Pons (tissue), 1 donor: ENCODE measurements around the gene PTPN1.
"Not testable (repeated sequence)": the region's sequence is repeated elsewhere in the genome, so short reads cannot be mapped to it uniquely, and the experiment has no call there.

Experiments
- DNase-seq: peaks from one replicate; pipeline ENCODE4 v3.0.0-alpha.2; 2016; ENCODE audit warnings: low spot score

Gene PTPN1

DNA sequence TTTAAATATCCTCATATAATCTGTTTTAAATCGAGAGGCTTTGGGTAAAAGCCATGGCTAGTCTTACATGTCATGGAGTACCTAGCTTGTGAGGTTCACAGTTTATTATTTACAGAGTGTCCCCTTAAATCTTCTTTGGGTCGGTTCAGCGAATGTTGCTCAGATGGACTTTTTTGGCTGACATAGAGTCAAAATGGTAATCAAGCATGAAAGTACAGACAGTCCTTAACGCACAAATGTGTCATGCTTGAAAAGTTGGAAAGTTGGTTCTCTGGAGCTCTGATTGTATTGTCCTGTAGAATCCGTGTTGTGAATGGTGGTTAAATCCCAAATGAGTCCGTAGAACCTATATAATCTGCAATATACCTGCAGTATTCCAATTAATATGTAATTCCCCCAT lies 22.0 kb downstream of the PTPN1 start:
- no peak for DNase-seq

DNA sequence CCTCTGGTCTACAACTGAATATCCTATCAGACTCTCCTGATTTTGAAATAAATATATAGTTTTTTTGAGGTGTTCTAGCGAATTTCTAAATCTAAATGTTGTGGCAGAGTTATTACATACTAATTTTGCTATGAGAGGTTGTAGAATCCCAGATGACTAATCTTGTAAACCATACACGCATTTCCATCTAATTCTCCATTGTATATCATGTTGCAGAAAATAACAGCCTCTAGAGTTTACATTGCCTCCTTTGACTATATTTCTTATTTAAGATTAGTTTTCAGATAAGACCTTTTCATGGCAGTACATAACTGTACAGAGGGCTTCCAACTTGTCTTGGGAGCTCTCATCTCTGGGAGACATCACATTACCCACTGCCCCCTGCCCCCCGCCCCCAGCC lies 22.9 kb downstream of the PTPN1 start:
- no peak for DNase-seq

DNA sequence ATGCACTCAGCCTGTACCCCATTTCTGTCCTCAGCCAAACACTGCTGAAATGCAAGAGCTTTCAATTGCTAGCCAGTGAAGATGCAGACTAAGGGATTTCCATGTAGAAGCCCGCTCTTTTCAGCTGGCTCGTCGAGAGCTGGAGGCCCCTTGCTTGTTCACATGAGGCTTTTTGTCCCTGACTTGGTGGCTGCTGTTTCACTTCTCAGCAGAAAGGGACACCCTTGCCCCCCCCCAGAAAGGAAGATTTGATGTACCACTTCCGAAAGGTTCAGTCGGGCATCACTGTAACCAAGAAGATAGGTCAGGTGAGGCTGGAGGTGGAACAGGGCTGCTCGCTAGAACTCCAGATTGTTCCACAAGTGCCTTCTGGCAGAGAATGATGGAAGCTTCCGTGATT lies 23.3 kb downstream of the PTPN1 start:
- no peak for DNase-seq

DNA sequence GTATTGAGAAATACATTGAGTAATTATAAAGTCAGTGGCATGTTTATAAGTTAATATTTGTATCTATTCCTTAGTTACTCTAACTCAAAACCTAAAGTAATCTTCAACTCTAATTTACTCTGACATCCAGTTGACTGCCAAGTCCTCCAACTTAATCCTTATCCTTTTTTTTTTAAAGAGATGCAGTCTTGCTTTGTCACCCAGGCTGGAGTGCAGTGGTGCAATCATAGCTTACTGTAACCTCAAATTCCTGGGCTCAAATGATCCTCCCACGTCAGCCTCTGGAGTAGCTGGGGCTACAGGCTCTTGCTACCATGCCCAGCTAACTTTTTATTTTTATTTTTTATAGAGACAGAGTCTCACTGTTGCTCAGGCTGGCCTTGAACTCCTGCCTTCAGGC lies 24.4 kb downstream of the PTPN1 start:
- no peak for DNase-seq

DNA sequence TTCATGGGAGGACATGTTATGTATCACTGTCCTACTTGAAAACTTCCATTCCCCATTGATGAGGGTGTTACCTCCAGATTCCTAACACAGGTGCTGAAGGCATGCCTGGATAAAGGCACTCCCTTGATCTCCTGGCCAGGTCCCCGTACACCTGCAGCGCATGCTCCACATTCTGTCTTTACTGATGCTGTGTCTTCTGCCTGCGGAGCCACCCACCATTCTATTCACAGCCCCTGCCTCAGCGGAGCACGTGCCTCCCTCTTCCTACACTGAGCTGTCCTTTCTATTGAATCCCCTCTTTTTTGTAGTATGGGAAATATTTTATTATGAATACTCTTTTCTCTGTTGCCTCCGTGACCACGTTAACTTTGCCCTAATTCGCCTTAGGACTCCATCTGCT lies 25.0 kb downstream of the PTPN1 start:
- no peak for DNase-seq

DNA sequence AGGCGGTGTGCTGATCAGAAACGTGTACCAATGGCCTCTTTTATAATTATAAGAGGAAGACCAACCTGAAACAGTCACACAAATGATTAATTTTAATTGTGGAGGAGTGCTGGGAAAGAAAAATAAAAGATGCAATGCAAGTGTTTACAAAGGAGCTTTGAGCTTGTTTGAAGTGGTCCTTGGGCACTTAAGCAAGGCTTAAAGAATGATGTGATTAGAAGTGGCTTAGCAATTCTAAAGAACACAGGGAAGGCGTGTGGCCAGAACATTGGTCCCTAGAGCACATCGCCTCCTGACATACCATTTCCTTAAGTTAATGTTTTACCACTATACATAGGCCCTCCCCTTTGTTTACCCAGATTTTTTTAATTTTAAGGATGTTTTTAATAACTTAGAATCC lies 26.1 kb downstream of the PTPN1 start:
- DNase-seq = no peak

DNA sequence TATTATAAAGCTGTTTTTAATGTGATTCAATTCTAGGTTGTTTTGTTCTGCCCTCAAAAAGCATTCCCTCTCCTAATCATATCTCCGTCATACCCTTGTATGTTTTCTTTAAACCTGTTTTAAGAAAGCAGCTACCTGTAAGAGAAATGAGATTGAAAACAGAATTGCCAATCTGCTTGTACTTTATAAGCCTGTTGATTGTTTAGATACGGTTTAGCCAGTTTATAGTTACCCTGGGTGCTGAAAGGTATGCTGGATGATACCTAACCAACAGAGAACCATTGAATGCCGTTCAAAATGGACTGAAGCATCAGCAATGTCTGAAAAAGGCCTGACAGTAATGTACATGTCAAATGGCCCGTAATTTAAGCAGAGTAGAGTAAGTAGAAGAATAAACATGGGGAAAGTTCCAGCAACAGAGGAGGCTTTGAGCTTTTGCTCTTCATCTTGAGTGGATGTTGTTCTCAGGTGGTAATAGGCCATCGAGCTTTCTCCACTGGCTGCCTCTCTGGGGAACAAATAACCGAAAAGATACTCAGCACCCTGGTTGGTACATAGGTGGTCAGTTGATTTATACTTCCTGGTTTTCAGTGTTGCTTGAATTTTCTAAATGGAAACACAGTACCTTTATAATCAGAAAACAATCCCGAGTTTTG lies 27.5 kb downstream of the PTPN1 start:
- DNase-seq = no peak

DNA sequence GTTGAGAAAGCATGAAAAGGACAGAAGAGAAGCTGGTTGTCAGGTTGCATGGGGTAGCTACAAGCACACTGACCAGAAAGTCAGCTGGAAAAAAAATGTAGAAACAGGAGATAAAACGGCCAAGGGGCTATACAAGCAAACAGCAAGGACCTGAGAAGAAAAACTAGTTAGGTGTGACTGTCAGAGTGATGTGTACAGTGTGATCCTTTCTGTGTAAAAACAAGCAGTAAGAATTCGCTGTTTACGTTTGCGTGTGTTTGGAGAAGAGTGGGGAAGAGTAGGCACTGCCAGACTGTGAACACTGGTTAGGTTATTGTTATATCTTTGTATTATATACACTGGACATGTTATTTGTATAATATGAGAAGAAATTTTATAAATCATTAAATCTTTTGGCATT lies 28.1 kb downstream of the PTPN1 start:
- no peak for DNase-seq

DNA sequence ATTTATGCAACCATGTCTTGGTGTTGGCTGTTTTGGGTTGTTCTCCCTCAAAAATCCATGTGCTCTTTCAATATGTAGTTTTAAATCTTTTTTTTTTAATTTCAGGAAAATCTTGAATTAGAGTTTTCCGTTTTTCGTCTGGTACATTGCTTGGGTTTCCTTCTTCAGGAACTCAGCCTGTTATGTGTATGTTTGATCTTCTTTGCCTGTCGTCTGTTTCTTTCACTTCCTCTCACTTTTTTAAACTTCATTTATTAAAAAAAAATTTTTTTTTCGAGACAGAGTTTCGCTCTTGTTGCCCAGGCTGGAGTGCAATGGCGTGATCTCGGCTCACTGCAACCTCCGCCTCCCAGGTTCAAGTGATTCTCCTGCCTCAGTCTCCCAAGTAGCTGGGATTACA lies 29.6 kb downstream of the PTPN1 start:
- DNase-seq = not testable (repeated sequence)

DNA sequence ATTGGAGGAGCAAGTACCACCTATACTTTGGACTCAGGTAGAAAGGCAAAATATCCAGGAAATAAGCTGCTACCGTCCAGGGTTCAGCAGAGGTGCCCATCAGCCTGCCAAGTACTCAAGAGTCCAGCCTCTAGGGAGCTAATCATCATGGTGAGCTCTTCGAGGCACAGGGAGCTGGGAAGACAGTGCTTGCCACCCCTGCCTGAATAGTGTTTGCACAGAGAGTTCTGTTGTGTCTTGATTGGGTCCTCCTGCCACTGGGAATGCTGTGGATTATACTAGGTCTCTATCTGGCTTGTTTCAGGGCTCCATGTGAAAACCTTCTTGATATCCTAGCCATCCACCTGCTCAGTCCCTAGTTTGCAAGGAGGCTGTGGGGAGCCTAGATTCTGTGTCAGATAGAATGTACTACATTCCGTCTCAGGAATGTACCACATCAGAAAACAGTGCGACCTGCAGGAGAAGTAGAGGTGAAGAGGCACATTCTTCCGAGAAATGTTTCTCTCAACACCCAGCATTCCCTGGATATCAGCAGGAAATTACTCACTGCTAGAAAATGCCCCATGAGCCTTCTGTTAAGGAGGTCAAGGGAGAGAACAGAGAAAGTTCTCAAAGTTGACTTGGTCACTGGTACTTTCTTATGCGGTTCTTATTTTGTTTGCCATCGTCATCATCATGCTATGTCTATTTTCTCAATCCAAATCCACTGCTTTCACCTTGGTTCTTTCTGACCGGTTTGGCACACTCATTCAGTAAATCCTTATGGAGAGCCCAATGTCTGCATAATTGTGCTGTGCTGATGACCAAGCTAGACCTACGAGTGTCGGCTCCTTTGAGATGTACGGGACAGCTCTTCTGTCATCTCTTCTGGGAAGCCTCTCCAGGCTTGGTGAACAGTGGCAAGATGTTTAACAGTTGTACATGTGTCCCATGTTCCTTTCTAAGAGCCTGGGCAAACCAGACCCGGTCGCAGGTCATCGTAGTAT lies 30.7 kb downstream of the PTPN1 start:
- DNase-seq = no peak

DNA sequence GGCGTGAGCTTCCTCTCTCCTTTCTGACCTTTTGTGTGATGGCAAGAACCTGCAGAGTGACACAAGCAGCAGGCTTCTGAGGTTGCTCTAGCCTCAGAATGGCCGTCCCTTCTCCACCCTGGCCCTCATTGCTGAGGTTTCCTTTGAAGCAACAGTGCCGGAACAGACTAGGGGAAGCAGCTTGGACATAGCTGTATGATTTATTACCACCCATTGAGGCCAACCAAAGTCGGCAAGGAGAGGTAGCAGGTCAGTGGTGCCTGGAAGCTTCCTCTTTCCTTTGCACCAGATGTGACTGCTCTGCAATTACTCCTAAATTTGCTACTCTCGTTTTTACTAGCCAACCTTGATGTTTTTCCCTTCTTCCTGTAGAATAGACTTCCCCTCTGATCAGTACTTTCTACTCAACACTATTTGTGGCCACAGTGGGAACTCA lies 31.4 kb downstream of the PTPN1 start:
- no peak for DNase-seq

DNA sequence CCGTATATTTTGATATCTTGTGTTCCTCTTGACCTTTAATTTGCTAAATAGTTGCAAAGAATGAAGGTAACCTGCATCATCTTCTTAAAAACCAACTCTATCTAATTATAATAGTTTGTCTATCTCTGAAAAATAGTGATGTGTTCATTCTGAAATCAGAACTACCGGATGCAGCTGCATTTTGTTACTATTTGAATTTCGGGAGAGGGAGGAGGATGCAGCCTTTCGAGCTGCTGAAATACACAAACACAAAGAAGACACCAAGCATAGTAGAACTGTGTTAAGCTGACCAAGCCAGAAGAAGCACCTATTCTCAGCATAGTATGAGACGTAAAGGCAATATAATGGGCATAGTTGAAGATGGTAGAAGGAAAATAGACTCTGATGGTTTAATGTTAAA lies 33.1 kb downstream of the PTPN1 start:
- DNase-seq = no peak

DNA sequence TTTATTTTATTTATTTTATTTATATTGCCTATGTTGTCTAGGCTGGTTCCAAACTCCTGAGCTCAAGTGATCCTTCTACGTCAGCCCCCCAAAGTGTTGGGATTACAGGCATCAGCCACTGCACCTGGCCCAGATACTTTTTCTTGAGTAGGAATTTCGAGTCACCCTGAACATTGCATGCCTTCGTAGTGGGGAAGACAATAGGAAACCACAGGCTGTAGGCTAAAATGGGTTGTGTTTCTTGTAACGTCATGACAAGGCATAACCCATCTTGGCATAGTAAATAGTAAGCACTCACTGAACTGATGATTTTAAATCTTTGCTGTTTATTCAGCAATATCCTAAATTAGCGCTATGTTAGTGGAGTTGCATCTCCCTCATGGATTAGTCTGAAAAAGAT lies 34.9 kb downstream of the PTPN1 start:
- no peak for DNase-seq

DNA sequence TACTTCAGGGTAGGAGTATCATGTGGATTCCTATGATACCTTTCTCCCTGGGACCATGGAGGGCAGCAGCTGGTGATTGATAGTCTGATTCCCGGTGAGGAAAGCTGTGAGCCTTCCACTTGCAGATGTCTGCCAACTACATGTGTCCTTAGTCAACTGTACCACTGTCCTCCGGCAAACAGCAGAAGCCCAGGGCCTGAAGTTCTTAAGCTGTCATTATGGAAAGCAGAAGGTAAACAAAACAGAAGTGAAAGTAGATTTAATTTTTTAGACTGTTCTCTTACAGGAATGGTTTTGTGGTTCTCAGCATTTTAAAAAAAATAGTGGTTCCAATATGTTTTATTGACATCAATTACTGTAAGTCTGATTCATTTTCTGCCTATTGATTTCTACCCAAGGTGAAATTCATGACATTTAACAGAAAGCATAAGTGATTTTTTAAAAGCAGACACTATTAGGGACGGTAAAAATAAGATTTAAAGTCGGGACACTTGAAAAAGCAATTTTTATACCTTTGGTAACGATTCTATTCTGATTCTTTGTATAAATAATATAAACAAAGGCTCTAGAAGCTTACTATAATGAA lies 36.6 kb downstream of the PTPN1 start:
- peak; percentile 38 for DNase-seq

DNA sequence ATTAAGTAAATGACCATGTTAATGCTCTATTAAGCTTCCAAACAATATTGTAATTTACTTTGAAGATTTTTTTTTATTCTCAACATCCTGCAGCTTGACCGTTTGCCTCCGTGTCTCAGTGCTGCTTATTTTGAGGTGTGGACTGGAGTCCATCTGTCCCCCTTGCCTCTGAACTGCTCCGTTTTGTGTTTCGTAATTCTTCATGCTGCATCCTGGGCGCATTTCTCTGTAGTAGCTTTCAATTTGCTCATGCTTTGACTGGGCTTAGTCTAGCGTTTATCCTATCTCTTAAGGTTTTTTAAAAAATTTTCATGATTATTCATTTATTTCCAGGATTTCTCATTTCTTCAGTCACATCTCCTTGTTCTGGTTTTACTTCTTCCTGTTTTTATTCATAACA lies 37.8 kb downstream of the PTPN1 start:
- DNase-seq = no peak

DNA sequence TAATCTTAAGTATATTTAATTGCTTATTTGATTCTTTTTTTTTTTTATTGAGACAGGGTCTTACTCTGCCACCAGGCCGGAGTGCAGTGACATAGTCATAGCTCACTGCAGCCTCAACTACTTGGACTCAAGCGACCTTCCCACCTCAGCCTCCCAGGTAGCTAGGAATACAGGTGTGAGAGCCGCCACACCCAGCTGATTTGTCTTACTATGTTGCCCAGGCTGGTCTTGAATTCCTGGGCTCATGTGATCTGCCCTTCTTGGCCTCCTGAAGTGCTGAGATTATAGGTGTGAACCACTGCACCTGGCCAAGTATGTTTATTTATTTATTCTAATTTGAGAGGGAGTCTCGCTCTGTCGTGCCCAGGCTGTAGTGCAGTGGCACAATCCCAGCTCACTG lies 38.2 kb downstream of the PTPN1 start:
- DNase-seq = no peak

DNA sequence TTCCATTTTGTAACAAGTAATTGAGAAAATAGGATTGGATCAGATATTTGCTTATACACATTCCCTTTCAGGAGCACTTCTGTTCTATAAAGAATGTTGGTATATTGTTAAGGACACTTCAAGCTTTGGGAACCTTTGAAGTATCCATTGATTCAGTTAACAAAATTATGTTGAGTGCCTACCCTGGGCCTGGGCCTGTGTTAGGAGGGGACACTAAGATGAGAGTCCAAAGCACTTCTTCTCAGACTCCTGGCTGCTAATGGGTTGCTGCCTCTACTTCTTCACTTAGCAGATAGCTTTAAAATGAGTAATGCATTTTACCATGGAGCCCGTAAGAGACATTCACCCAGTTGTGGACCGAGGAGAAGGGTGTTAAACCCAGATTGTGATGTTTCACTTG lies 40.3 kb downstream of the PTPN1 start:
- DNase-seq = no peak

DNA sequence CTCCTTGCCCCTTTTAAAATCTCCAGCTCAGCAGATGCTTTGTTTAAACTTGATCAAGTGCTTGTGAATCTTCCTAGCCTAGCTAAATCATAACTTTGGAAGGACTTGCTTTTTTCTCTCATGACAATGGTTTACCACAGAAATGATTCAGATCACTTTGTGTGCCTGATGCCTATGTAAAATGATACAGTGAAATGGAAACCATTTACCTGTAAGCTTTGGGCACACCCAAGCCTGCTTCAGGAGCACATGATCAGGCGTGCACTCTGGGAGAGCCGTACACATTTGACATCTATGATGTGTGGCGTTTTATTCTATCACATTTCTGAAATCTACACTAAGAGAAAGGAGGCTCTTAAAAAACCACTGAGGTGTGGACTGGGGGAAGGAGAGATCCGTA lies 41.1 kb downstream of the PTPN1 start:
- DNase-seq = no peak

DNA sequence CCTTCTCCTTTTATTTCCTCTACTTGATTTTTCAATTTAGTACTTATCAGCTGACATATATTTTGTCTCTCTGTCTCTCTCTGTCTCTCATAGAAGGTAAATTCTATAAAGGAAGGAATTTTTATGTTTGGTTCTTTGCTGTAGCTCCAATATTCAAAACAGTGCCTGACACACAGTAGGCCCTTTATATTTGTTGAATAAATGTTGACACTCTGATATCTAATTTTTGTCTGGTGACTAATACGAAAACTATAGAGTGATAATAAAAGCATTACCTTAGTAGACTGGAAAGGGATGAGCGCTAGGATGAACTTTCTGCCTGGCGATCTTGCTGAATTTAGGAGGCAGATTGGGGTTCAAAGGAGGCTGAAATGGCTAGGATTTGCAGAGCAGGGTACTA lies 42.8 kb downstream of the PTPN1 start:
- no peak for DNase-seq

DNA sequence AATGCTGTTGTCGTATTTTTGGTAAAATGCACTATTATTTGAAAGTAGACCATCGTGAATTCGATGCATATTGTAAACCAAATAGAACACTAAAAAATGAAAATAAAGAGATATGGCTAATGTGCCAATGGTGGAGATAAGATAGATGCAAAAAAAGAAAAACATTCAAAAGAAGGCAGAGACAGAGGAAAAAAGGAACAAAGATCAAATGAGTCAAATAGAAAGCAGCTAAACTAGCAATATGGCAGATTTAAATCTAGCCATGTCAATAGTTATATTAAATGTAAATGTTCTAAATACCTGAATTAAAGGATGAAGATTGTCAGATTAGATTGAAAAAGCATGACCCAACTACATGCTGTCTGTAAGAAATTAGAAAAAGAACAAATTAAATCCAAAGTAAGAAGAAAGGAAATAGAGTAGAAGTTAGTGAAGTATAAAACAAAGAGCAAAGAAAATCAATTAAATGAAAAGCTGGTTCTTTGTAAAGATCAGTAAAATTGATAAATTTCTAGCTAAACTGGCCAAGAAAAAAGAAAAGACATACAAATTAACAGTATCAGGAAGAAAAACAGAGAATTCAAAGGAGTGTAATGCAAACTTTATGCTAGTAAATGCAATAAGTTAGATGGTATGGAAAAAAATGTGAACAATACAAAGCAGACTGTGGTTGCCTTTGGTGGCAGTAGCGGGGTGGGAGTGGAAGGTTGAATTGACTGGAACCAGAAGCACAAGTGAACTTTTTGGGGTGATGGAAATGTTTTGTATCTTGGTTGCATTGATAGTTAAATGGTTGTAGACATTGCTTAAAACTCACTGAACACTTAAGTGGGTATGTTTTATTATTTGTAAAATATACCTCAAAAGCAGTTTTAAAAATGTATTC lies 44.8 kb downstream of the PTPN1 start:
- no peak for DNase-seq

DNA sequence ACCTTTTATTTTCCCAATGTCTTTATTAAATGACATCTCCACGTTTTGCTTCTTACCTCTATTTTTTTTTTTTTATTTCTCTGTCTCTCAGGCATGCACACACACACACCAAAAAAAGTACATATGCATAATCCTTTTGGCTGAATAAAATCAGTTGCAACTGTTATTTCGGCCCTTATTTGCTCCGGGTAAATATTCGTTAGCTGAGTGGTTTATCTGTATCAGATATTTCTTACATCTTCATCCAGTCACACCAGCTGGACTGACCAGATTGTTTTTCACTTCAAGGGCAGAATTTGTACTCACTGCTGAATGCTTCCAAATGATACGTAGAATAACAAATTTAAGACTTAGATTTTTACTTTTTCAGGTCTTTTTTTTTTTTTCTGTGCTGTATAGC lies 45.5 kb downstream of the PTPN1 start:
- no peak for DNase-seq

DNA sequence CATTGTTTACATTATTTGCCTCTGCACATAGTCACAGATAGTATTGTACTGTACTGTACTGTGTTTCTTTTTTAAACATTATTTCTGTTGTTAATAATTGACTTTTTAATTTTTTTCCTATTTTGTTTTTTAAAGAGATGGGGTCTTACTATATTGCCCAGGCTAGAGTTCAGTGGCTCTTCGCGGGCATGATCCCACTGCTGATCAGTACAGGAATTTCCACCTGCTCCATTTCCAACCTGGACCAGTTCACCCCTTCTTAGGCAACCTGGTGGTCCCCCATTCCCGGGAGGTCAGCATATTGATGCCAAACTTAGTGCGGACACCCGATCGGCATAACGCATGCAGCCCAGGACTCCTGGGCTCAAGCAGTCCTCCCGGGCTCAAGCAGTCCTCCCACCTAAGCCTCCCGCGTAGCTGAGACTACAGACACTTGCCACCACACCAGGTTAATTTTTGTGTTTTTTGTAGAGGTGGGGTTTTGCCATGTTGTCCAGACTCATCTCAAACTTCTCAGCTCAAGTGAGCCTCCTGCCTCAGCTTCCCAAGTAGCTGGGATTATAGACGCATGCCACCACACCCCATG lies 47.5 kb downstream of the PTPN1 start:
- DNase-seq = no peak
